ENCODE data around the gene AGBL1. TPM values are rescaled to one million over a fixed set of nuclear protein-coding genes. Genes with fewer than 3 reads are reported as not detected.

Gene AGBL1
- total RNA-seq, 1 experiment from 2014 or later = not detected

DNA sequence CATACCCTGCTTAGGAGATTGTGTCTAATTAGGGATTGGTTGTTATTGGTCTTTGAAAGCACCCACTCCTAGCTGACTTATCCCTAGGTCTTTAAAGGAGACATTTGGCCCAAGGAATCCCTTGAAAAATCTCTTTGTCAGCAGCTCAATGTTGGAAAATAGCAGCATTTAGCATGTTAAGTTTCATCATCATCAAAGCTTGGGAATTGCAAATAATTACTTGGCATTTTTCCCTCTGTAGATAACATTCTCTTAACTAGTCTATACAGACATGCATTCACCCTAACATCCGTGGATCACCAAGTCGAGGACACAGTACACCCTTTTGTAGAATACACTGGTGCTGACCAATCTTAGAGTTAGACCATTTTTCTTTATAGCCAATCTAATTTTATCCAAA is 332.2 kb downstream of the AGBL1 start:
- Histone ChIP-seq H3K23me2 (ENCODE audit: insufficient read length, low read depth, low read length, poor library complexity, severe bottlenecking) (no peaks in the 10 kb centered on the region), H2BK20ac (ENCODE audit: low read depth, low read length, poor library complexity, severe bottlenecking) (no peak overlapping the region), H3K9ac (ENCODE audit: extremely low read depth, insufficient read length, low read length) (no peak overlapping the region), H3T11ph (ENCODE audit: low read length) (no peak overlapping the region), H2BK120ac (ENCODE audit: low read depth, low read length, poor library complexity, severe bottlenecking) (no peak overlapping the region), H3K4me1 (ENCODE audit: insufficient read depth, low read length) (peaks cover 5% of the 10 kb centered on the region; the same call in 1 of the 2 replicates), H2AK5ac (ENCODE audit: insufficient read length, low read length) (no peak overlapping the region), H3K14ac (ENCODE audit: insufficient read depth, low read length) (no peak overlapping the region), H4K20me1 (ENCODE audit: control insufficient read depth, insufficient read depth, insufficient read length) (no peaks in the 10 kb centered on the region), H3K23ac (ENCODE audit: insufficient read length, low read depth, low read length) (no peak overlapping the region), H3K4ac (ENCODE audit: low read depth, low read length) (no peak overlapping the region), H2BK15ac (ENCODE audit: low read depth, low read length) (no peak overlapping the region), H3K56ac (ENCODE audit: insufficient read length, low read depth, low read length) (no peak overlapping the region), H3K27me3 (ENCODE audit: insufficient read depth, low read length) (no peaks in the 10 kb centered on the region), H3K9me3 (ENCODE audit: control insufficient read depth, low read depth, low read length) (no peaks in the 10 kb centered on the region), H4K91ac (ENCODE audit: insufficient read length, low read depth, low read length) (no peak overlapping the region), H2BK5ac (ENCODE audit: insufficient read length, low read length) (no peak overlapping the region), H4K8ac (replicated peaks; ENCODE audit: insufficient read length, low read depth, low read length) (no peak overlapping the region), H3K18ac (ENCODE audit: insufficient read length, low read depth, low read length) (no peak overlapping the region), H4K5ac (ENCODE audit: insufficient read length, low read depth, low read length) (no peak overlapping the region), H2BK12ac (ENCODE audit: insufficient read length, low read depth, low read length) (no peak overlapping the region), H3K79me2 (ENCODE audit: insufficient read depth, low read length) (no peaks in the 10 kb centered on the region), H2AFZ (ENCODE audit: low read length) (no peak overlapping the region), H3K79me1 (ENCODE audit: insufficient read depth, low read depth, low read length, poor library complexity, severe bottlenecking) (no peaks in the 10 kb centered on the region), H3K4me2 (ENCODE audit: insufficient read depth, insufficient read length, low read length) (no peak overlapping the region), H3K27ac (ENCODE audit: insufficient read length, low read depth, low read length) (no peak overlapping the region)
- H3K4me1 Mint-ChIP-seq = peaks cover 9 to 15% of the 10 kb centered on the region in 2 experiments
- no CpG with 5 or more reads among the region's 2 CpGs for WGBS (ENCODE audit: extremely low coverage, insufficient read length, low lambda C conversion rate)
- H3K27me3 Mint-ChIP-seq (ENCODE audit: low read depth) = no peaks in the 10 kb centered on the region; the same call in 1 of the 2 replicates
- H3K27ac Mint-ChIP-seq = no peak overlapping the region
- no peak for DNase-seq
- TF ChIP-seq, protein P1, sequence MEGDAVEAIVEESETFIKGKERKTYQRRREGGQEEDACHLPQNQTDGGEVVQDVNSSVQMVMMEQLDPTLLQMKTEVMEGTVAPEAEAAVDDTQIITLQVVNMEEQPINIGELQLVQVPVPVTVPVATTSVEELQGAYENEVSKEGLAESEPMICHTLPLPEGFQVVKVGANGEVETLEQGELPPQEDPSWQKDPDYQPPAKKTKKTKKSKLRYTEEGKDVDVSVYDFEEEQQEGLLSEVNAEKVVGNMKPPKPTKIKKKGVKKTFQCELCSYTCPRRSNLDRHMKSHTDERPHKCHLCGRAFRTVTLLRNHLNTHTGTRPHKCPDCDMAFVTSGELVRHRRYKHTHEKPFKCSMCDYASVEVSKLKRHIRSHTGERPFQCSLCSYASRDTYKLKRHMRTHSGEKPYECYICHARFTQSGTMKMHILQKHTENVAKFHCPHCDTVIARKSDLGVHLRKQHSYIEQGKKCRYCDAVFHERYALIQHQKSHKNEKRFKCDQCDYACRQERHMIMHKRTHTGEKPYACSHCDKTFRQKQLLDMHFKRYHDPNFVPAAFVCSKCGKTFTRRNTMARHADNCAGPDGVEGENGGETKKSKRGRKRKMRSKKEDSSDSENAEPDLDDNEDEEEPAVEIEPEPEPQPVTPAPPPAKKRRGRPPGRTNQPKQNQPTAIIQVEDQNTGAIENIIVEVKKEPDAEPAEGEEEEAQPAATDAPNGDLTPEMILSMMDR (conservative IDR thresholded peaks at IDR 0.05) = no peak
- no peaks in the 10 kb centered on the region for H3K9me3 Mint-ChIP-seq
- H3K4me3 Mint-ChIP-seq = no peak overlapping the region
- no peaks in the 10 kb centered on the region for H3K36me3 Mint-ChIP-seq (ENCODE audit: insufficient read depth in 1 of 3, low read depth in 3 of 3)

Data from H9 (cell line).